ENCODE results near the gene NUP205.

Gene NUP205, protein sequence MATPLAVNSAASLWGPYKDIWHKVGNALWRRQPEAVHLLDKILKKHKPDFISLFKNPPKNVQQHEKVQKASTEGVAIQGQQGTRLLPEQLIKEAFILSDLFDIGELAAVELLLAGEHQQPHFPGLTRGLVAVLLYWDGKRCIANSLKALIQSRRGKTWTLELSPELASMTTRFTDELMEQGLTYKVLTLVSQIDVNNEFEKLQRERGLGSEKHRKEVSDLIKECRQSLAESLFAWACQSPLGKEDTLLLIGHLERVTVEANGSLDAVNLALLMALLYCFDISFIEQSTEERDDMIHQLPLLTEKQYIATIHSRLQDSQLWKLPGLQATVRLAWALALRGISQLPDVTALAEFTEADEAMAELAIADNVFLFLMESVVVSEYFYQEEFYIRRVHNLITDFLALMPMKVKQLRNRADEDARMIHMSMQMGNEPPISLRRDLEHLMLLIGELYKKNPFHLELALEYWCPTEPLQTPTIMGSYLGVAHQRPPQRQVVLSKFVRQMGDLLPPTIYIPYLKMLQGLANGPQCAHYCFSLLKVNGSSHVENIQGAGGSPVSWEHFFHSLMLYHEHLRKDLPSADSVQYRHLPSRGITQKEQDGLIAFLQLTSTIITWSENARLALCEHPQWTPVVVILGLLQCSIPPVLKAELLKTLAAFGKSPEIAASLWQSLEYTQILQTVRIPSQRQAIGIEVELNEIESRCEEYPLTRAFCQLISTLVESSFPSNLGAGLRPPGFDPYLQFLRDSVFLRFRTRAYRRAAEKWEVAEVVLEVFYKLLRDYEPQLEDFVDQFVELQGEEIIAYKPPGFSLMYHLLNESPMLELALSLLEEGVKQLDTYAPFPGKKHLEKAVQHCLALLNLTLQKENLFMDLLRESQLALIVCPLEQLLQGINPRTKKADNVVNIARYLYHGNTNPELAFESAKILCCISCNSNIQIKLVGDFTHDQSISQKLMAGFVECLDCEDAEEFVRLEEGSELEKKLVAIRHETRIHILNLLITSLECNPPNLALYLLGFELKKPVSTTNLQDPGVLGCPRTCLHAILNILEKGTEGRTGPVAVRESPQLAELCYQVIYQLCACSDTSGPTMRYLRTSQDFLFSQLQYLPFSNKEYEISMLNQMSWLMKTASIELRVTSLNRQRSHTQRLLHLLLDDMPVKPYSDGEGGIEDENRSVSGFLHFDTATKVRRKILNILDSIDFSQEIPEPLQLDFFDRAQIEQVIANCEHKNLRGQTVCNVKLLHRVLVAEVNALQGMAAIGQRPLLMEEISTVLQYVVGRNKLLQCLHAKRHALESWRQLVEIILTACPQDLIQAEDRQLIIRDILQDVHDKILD (N-terminal part only)

DNA sequence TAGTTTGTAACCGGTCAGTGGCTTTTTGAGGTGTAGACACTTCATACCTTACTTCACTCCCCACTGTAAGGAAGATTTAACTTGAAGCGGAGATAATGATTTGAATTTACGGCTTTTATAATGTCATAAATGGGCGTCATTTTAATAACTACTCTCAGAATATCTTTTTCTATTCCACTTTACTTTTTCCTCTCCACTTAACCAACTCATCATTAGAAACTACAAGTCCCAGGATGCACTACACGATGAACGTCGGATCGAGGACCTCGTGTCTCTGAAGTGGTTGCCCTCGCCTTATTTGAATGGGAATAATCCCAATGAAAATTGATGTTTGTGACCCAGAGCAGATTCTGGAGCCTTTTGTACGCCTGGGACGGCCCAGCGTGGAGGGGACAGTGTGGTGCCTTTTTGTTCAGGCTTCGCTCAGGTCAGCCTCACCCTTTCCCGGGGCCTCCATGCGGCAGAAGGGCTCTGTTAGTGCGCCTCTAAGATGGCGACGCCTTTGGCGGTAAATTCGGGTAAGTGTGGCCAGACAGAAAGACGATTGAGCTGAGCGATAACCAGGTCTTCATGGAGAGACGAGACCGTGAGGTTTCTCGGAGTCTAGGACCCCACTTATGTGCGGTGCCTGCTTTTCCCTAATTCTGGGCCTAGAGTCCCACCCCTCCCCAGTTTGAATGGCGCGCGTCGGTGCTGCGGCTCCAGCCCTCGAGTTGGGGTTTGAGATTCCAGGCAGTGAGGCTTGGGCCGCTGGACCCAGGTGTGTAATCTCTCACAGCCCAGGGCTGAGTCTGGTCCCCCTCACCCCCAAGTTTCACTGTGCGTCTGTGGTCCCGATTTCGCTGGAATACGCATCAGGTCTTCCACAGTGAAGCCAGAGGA lies at the start of gene NUP205:
TSS of gene NUP205 (plus strand) at position 463 of the 882 bp plus-strand sequence. CDS start at position 491, 28 bp downstream.
- DNase-seq (ENCODE audit: low read depth): peak; percentile 65

DNA sequence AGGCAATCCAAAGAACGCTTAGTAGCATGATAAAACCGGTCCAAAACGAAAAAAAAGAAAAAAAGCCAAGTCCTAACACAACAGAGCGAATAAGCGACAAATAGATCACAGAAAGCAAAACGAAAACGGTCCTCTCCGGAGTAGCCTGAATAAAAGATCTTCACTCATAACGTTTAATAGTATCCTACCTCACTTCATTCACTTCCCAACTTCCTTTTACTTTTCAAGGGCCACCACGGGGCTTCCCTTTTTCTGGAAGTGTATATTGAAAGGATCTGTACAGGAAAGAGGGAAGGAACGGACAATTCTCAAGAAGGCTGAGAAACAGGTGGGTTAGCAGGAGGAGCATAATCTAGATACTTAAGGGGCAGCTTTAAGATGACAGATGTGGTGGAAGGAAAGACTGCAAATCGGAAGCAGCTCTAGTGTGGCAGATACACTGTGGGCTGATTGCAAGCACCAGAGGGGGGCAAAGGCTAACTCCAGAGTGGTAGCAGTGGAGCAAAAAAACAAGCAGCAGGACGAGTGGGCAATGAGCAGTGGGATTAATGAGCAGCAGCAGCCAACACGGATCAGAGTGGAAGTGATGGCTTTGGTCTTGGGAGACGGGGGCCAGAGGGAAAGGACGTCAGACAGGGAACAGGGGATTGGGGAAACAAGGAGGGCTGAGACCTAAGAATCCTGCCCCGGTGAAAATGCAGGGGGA lies 48.7 kb upstream of the NUP205 start:
- DNase-seq (ENCODE audit: low read depth): no peak

DNA sequence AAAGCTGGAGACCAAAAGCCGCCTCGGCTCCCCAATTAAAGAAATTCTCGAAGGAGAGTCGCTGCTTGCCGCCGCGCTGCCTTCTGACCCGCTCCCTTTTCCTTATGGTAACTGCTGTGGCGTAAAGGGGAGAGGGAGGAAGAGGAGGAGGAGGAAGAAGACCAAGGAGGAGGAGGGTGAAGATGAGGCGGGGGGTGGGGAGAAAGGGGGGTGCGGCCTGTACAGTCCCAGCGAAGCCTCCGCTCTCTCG lies 48.2 kb upstream of the NUP205 start:
- peak; percentile 6 for DNase-seq (ENCODE audit: low read depth)

DNA sequence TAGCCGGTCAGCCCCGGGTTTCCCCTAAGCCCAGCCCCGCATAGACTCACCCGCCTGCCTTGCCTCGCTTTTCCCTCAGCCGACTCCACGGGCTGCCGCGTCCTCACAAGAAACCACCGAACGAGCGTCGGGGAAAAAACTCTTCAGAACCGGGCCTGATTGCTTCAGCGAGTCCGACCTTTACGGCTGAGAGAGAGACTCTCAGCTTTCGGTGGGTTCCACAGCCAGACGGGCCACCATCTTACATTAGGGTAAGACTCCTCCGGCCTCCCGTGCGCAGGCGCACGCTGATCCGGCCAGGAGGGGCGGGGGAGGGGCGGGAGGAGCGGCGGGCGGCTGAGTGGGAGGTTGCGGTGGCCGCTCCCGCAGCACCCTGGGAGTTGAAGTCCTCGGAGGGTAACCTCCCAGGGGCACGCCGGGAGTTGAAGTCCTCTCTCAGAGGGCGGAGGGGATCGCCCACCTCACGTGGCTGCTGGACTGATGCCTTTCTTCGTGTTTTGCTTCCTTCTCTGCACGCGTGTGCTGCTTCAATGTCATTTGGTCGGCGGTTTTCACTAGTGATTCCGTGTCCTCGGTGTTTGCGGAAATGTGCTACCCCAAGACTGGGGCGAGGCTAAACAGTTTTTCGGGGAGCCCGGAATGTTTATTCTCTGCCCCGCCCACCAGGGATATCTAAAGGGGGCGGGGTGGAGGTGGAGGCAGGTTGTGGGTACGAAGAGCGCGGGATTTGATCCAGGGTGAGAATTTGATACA lies 47.7 kb upstream of the NUP205 start, which contains the start of gene CNOT4:
TSS of gene CNOT4 (minus strand) at position 264 of the 753 bp plus-strand sequence. CDS start 71,771 bp downstream, outside the sequence.
- peak; percentile 99 for DNase-seq (ENCODE audit: low read depth)

DNA sequence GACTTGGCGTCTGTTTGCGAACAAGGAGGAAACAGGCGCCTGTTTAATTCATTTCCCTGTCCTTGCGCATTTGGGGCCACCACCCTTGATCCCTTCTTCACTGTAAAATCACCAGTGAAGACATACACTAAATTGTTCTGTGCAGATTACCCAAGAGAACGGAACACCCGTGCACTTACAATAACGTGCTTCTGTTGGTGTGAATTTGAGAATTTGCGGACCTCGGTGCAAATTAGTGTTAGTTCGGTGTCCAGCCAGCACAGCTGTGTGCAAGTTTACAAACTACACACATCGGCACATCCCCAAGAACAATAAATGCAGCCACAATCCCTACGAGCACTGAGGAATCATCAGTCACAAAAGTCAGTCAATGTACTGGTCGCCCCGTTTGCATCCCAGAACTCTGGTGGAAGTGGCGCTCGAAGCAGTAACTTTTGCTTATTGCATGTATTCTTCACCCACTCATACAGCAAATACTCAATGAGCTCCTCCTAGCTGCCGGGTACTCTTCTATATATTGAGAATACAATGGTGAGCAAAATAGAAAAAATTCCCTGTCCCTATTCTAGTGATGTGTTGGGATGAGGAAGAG lies 47.0 kb upstream of the NUP205 start:
- no peak for DNase-seq (ENCODE audit: low read depth)

DNA sequence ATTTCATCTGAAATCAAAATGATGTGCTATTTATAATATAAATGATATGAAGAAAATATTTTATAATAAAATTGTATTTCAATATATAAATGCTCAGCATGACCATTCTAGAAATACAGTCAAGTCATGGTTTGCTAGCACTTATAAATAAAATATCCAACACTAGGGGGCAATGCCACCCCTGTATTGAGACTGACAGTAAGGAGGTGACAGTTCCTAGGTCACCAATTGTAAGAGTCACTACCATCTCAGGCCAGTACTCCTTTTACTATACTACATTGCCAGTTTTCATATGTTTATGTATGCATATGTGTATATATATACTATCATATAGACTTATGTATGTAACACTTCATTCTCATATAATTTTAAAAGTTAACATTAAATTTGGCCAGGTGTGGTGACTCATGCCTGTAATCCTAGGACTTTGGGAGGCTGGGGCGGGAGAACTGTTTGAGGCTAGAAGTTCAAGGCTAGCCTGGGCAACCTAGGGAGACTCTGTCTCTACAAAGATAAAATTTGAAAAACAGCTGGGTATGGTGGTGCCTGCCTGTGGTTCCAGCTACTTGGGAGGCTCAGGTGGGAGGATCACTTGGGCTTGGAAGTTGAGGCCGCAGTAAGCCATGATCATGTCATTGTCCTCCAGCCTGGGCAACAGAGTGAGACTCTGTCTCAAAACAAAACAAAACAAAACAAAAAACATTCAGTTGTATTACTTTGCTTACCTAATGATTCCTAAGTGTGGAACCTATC lies 45.4 kb upstream of the NUP205 start:
- DNase-seq (ENCODE audit: low read depth): no peak

DNA sequence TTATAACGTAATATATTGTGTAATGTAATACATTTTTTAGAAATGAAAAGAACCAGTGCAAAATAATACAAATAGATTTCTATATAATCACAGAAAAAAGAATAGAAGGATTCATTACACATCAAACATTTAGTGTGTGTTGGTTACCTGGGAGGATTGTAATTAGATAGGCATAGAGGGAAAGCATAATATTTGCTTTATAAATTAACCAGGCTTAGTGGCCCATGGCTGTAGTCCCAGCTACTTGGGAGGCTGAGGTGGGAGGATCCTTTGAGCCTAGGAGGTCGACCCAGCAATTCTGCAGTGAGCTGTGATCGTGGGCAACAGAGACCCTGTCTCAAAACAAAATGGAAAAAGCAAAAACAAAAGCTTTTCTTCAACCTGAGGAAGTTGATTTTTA lies 42.9 kb upstream of the NUP205 start:
- DNase-seq (ENCODE audit: low read depth): no peak

DNA sequence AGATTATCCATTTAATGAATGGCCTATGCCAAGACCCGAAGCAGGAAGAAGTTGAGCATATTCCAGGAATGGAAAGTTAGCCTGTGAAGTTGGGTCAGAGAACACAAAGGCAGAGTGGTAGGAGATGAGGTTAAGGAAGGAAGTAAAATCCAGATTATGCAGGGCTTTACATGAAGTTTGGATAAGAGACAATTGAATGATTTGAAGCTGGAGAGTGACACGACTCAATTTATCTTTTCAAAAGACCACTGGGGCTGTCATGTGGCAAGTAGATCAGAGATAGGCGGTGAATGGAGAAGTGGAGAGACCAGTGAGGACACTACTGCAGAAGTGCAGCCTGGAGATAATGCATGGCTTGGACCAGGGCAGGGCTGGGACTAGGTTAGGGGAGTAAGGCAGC lies 40.7 kb upstream of the NUP205 start:
- DNase-seq (ENCODE audit: low read depth): no peak

DNA sequence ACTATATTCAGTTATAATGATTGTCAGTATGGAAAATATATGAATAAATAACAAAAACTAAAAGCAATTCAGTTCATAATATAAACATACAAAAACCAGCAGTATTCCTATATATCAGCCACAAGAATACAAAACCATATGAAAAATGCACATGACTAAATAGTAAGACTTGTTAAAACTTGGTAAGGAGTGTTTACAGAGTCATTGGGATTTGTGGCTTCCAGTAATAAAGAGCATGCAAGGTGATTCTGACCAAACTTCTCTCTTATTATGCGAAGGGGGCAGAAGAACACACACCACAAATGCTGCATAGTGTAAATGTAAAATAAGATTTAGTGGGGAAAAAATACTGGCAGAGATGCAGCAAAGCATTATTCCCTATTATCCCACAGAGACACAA lies 39.0 kb upstream of the NUP205 start:
- no peak for DNase-seq (ENCODE audit: low read depth)

DNA sequence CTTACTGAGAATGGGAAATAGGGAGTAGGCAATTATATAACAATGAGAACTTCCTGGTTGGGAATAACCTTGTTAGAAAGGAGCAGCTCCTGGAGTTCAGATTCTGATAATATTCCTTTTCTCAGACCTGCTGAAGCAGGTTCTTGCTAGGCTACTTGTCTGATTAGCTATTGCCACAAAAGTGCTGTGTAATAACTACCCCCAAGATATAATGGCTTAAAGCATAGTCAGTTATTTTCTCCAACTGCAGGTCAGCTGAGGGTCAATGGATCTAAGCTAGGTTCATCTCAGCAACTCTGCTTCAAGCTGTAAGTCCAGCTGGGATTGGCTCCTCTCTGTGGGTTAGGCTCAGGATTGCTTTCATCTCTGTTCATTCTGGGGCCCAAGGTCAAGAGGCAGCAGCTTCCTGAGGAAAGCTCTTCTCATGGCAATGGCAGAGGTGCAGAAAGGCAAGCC lies 38.5 kb upstream of the NUP205 start:
- DNase-seq (ENCODE audit: low read depth): no peak

DNA sequence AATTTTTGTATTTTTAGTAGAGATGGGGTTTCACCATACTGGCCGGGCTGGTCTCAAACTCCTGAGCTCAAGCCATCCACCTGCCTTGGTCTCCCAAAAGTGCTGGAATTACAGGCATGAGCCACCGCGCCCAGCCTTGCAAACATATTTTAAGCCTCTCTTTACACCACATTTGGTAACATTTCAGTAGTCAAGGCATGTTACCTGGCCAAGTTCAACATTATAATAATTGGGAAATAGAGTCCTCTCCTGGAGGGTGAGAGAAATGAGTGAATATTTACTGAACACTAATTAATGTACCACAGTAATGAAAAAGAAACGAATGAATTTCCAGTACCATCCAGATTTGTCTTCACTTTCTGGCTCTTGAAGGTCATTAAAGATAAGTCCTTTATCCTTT lies 37.8 kb upstream of the NUP205 start:
- no peak for DNase-seq (ENCODE audit: low read depth)

DNA sequence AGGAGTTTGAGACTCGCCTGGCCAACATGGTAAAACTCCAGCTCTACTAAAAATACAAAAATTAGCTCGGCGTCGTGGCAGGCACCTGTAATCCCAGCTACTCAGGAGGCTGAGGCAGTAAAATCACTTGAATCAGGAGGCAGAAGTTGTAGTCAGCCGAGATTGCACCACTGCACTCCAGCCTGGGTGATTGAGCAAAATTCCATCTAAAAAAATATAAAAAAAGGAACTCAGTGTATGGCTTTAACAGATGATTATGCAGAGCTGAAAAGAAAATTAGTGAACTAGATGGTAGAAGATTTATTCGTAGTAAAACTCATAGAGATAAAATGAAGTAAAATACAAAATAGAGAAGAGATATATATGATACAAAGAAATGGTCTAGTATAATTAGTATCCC lies 35.2 kb upstream of the NUP205 start:
- DNase-seq (ENCODE audit: low read depth): no peak

DNA sequence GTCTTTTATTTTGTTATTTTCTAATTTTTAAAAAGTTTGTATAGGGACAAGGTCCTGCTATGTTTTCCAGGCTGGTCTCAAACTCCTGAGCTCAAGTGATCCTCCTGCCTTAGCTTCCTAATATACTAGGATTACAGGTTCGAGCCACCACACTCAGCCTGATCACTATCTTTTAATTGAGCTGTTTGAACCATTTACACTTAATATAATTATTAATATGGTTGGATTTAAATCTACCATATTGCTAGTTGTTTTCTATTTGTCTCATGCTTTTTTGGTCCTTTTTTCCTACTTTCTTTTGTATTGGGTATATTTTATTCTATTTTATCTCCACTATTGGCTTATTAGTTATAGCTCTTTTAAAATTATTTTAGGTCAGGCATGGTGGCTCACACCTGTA lies 34.6 kb upstream of the NUP205 start:
- DNase-seq (ENCODE audit: low read depth): no peak

DNA sequence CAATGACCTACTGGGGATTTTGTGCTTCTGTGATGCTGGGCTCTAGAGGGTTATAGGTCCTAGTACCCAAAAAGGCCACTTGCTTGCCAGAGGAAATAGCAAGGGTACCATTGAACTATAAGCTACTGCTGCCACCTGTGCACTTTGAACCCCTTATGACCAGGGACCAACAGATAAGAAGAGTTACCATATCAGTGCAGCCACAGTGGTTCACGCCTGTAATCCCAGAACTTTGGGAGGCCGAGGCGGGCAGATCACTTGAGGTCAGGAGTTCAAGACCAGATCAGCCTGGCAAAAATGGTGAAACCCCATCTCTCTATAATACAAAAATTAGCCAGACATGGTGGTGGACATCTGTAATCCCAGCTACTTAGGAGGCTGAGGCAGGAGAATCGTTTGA lies 32.3 kb upstream of the NUP205 start:
- no peak for DNase-seq (ENCODE audit: low read depth)

DNA sequence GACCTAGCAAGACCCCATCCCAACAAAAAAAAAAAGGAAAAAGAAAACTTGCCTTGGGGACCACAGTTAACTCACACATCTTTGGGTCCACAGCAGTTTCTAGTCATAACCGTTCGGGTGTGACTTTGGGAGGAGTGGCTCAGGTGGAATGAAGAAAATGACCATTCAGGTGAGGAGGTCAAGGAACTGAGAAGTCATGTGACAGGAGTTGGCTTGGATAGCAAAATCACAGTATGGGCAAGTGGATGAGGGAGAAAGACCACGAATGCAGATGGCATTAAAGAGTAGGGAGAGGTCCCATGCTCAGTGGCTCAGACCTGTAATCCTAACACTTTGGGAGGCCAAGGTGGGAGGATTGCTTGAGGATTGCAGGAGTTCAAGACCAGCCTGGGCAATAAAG lies 30.7 kb upstream of the NUP205 start:
- DNase-seq (ENCODE audit: low read depth): no peak

DNA sequence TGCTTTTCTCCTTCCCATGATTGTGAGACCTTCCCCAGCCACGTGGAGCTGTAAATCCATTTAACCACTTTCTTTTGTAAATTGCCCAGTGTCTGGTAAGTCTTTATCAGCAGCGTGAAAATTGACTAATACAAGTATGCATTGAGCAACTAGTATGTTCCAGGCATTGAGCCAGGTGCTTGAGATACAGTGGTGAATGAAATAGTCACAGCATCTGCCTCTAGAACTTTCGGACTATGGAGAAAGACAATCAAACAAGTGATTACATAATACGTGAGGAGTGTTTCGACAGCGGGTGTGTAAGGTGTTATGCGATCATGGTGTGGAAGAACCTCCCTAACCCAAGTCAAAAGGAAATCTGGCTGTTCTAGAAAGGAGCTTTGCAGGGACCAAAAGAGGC lies 21.6 kb upstream of the NUP205 start:
- DNase-seq (ENCODE audit: low read depth): no peak

DNA sequence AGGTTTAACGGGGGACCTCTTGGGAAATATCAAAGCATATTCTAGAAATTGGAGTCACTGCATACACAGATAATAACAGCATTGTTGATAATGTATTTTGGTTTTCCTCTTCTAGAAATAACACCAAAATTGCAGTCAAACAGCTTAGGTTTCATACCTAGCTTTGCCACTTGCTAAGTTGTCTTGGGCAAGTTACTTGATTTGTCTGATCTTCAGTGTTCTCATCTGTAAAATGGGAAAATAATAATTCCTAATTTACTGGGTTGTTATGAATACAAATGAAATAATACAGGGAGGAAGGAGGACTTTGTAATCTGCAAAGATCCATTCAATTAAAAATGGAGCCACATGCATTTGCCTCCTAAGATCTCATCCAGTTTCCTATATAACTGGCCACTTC lies 20.3 kb upstream of the NUP205 start:
- no peak for DNase-seq (ENCODE audit: low read depth)

DNA sequence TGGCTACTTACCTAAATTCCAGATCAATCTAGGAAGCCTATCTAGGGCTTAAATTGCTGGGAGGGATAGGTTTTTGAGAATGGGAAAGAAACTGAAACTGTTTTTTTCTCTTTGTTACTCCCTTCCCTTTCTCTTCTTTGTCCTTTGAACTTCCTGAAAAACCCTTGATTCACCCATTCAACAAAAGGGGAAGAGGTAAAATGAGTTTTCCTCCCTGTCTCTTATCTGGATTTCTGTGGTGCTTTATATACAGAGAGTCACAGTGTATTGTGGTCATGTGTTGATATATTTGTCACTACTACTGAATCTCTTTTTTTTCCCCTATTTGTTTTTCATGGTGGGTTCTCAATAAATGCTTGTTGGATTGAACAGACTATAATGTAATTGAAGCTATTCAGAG lies 19.8 kb upstream of the NUP205 start:
- DNase-seq (ENCODE audit: low read depth): no peak

DNA sequence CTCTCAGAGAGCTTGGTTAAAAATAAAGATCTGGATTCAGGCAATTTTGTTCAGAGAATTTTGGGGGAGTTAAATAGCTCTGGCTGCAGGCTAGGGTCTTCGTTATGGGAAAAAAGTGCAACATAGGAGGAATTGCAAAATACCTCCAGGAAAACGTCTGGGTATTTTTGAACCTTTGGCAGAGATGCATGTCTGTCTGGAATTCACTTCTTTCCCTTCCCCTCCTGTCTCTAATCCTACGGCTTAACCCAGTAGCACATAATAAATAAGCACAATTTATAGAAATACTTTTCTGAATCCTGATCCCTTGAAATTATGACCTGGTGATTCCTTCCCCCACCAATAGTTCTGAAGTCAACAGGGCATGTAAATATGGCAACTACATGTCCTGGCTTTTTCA lies 19.3 kb upstream of the NUP205 start:
- no peak for DNase-seq (ENCODE audit: low read depth)
